Neuronal stem cell (in vitro differentiated cells): Measurements from ENCODE around the gene KLHL20.
"Not testable (repeated sequence)": the region's sequence is repeated elsewhere in the genome, so short reads cannot be mapped to it uniquely, and the experiment has no call there.

Experiments
- DNase-seq: peaks from one replicate; pipeline ENCODE4 v3.0.0-alpha.2; 2013; ENCODE audit warnings: low spot score
- H2AFZ ChIP-seq: one replicate; pipeline ENCODE4 v1.6.1; 2013; ENCODE audit warnings: mild to moderate bottlenecking, low read length, inconsistent platforms
- H2AK5ac ChIP-seq: 2 replicates; pipeline ENCODE4 v1.6.1; 2013; ENCODE audit warnings: low read depth, mild to moderate bottlenecking, inconsistent platforms, low read length, moderate library complexity, mixed read lengths
- H2BK120ac ChIP-seq: 2 replicates; pipeline ENCODE4 v1.6.1; 2013; ENCODE audit warnings: low read depth, mild to moderate bottlenecking, inconsistent platforms, low read length, moderate library complexity, mixed read lengths
- H2BK12ac ChIP-seq: one replicate; pipeline ENCODE4 v1.6.1; 2013; ENCODE audit warnings: low read length, inconsistent platforms
- H2BK15ac ChIP-seq: 2 replicates; pipeline ENCODE4 v1.6.1; 2013; ENCODE audit warnings: mild to moderate bottlenecking, low read length, inconsistent platforms, mixed read lengths
- H2BK5ac ChIP-seq: one replicate; pipeline ENCODE4 v1.6.1; 2013; ENCODE audit warnings: inconsistent platforms, mild to moderate bottlenecking, low read length, moderate library complexity
- H3K14ac ChIP-seq: one replicate; pipeline ENCODE4 v1.6.1; 2013; ENCODE audit warnings: low read length, inconsistent platforms
- H3K18ac ChIP-seq: 2 replicates; pipeline ENCODE4 v1.6.1; 2013; ENCODE audit warnings: low read length, inconsistent platforms
- H3K23ac ChIP-seq: 2 replicates; pipeline ENCODE4 v1.6.1; 2013; ENCODE audit warnings: low read depth, mild to moderate bottlenecking, mixed read lengths, low read length, inconsistent platforms; ENCODE audit not compliant: poor library complexity
- H3K27ac ChIP-seq: replicated peaks from 3 replicates; pipeline ENCODE4 v1.5.1; 2013; ENCODE audit warnings: low read length, inconsistent platforms
- H3K27me3 ChIP-seq, 3 experiments: 2 replicates each; pipeline ENCODE4 v1.6.1; 2013; ENCODE audit warnings: low read length in 3 of 3, mild to moderate bottlenecking in 2 of 3, inconsistent platforms in 1 of 3, low read depth in 1 of 3, mixed read lengths in 1 of 3, moderate library complexity in 1 of 3; ENCODE audit not compliant: control insufficient read depth in 3 of 3, insufficient read depth in 3 of 3
- H3K36me3 ChIP-seq, 2 donors: replicated peaks in 1 of 2; 2 replicates each; pipeline ENCODE4 v1.6.1; 2013; ENCODE audit warnings: low read length in 2 of 2; ENCODE audit not compliant: control insufficient read depth in 2 of 2, insufficient read depth in 2 of 2
- H3K4ac ChIP-seq: 2 replicates; pipeline ENCODE4 v1.6.1; 2013; ENCODE audit warnings: inconsistent platforms, mild to moderate bottlenecking, low read length, moderate library complexity
- H3K4me1 ChIP-seq, 2 donors: 1 replicate in 1 of 2; 2 replicates in 1 of 2; pipeline ENCODE4 v1.6.1; 2013; ENCODE audit warnings: low read length in 2 of 2, low read depth in 1 of 2; ENCODE audit not compliant: control insufficient read depth in 2 of 2, insufficient read depth in 1 of 2
- H3K4me2 ChIP-seq: one replicate; pipeline ENCODE4 v1.6.1; 2013; ENCODE audit warnings: mild to moderate bottlenecking, low read length, inconsistent platforms; ENCODE audit not compliant: insufficient read depth, poor library complexity, severe bottlenecking
- H3K4me3 ChIP-seq, 2 donors: 2 replicates each; pipeline ENCODE4 v1.5.1; 2013; ENCODE audit warnings: low read length in 2 of 2, mild to moderate bottlenecking in 2 of 2, inconsistent platforms in 1 of 2, moderate library complexity in 1 of 2
- H3K79me1 ChIP-seq: one replicate; pipeline ENCODE4 v1.6.1; 2013; ENCODE audit warnings: low read depth, mild to moderate bottlenecking, inconsistent platforms, low read length, moderate library complexity
- H3K9ac ChIP-seq: one replicate; pipeline ENCODE4 v1.6.1; 2013; ENCODE audit warnings: mild to moderate bottlenecking, low read depth, low read length, inconsistent platforms; ENCODE audit not compliant: poor library complexity
- H3K9me3 ChIP-seq, 2 donors: replicated peaks in 1 of 2; 2 replicates each; pipeline versions ENCODE3 to v1.6.1; 2013; ENCODE audit warnings: low read length in 2 of 2, mild to moderate bottlenecking in 2 of 2, inconsistent platforms in 1 of 2, low read depth in 1 of 2, mixed read lengths in 1 of 2, moderate library complexity in 1 of 2; ENCODE audit not compliant: control insufficient read depth in 2 of 2, insufficient read depth in 1 of 2
- H4K8ac ChIP-seq: one replicate; pipeline ENCODE4 v1.6.1; 2013; ENCODE audit warnings: low read depth, mild to moderate bottlenecking, inconsistent platforms, low read length, moderate library complexity
- H4K91ac ChIP-seq: one replicate; pipeline ENCODE4 v1.6.1; 2013; ENCODE audit warnings: low read length, low read depth, mild to moderate bottlenecking, inconsistent platforms; ENCODE audit not compliant: poor library complexity
- WGBS, 2 donors: extraction: QIAGEN DNeasy Blood & Tissue Kit; methylation state at CpG; one replicate each; pipeline ENCODE4 v1.1.7; 2013; ENCODE audit warnings: missing lambda C conversion rate in 2 of 2, mixed read lengths in 1 of 2; ENCODE audit not compliant: insufficient read length in 2 of 2, insufficient replicate concordance in 1 of 2; ENCODE audit errors: extremely low coverage in 2 of 2; 5-methylcytosine and 5-hydroxymethylcytosine counted together

KLHL20 gene

DNA sequence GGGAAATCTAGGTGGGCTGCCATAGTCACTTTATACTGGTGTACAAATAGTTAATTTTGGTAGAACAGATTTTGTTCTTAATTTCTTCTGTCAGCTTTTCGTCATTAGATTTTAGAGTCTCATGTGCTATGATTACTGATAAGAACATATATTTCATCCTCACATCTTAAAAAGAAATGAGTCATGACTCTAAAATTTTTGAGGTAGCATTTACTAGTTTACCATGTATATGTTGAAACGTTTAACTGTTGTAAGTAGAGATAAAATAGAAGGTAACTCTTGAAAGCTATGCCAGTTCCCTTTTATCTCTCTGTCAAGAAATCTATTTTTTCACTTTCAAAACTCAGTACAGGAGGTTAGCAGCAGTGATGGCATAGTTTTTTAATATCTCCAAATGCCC, 53.4 kb downstream of the KLHL20 start:
- H2AK5ac ChIP-seq, result no peak overlapping the region
- no peak overlapping the region for H2AFZ ChIP-seq
- peaks cover under 1 to 1% of the 10 kb centered on the region in 2 donors for H3K9me3 ChIP-seq
- H3K4ac ChIP-seq, result no peak overlapping the region
- H3K4me3 ChIP-seq, result no peak overlapping the region
- H4K91ac ChIP-seq, result no peak overlapping the region
- H3K79me1 ChIP-seq, result no peaks in the 10 kb centered on the region
- H2BK12ac ChIP-seq, result no peak overlapping the region
- no CpG with 5 or more reads among the region's 2 CpGs for WGBS, 2 donors
- no peak overlapping the region for H3K4me2 ChIP-seq
- no peaks in the 10 kb centered on the region for H3K4me1 ChIP-seq
- H2BK120ac ChIP-seq, result no peak overlapping the region
- H3K27ac ChIP-seq, result no peak overlapping the region
- no peak overlapping the region for H2BK15ac ChIP-seq
- no peak overlapping the region for H4K8ac ChIP-seq
- no peak overlapping the region for H3K18ac ChIP-seq
- H2BK5ac ChIP-seq, result no peak overlapping the region
- no peak overlapping the region for H3K14ac ChIP-seq
- no peak overlapping the region for H3K23ac ChIP-seq
- no peaks in the 10 kb centered on the region for H3K27me3 ChIP-seq
- H3K9ac ChIP-seq, result no peak overlapping the region
- DNase-seq, result no peak
- H3K36me3 ChIP-seq, result peaks cover 2 to 31% of the 10 kb centered on the region in 2 donors

DNA sequence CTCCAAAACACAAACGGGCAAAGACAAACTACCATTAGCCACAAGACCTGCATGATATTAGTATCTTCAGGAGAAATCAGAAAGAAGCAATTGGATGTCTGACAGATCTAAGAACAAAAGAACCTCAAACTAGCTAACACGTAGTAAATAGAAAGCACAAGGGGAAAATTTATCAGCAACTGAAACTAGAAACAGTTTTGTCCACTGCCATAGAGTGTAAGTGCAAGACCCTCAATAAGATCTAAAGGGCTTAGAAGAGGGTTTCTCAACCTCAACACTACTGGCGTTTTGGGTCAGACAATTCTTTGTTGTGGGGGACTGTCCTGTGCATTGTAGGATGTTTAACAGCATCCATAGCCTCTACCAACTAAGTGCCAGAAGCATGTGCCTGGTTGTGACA, 54.0 kb downstream of the KLHL20 start:
- Histone ChIP-seq H3K9ac (no peak overlapping the region), H3K79me1 (no peaks in the 10 kb centered on the region), H3K4ac (no peak overlapping the region), H2AFZ (no peak overlapping the region), H3K23ac (no peak overlapping the region), H2BK5ac (no peak overlapping the region), H2BK120ac (no peak overlapping the region), H3K18ac (no peak overlapping the region), H2AK5ac (no peak overlapping the region), H3K36me3 (peaks cover 2 to 31% of the 10 kb centered on the region in 2 donors), H4K8ac (no peak overlapping the region), H3K4me2 (no peak overlapping the region), H4K91ac (no peak overlapping the region), H3K27ac (no peak overlapping the region), H2BK12ac (no peak overlapping the region), H3K4me3 (no peak overlapping the region), H3K14ac (no peak overlapping the region), H3K27me3 (no peaks in the 10 kb centered on the region), H3K9me3 (peaks cover 0 to 1% of the 10 kb centered on the region in 2 donors), H2BK15ac (no peak overlapping the region), H3K4me1 (no peaks in the 10 kb centered on the region)
- no CpG with 5 or more reads among the region's 3 CpGs for WGBS, 2 donors
- DNase-seq, result no peak

DNA sequence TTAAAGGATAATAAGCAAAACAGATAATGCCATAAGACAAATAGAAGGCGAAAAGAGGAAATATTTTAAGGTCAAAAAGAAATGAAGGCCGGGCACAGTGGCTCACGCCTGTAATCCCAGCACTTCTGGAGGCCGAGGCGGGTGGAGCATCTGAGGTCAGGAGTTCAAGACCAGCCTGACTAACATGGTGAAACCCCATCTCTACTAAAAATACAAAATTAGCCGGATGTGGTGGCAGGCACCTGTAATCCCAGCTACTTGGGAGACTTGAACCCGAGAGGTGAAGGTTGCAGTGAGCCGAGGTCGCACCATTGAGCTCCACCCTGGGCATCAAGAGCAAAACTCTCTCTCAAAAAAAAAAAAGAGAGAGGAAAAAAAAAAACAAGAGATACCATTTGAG, 55.5 kb downstream of the KLHL20 start:
- not testable (repeated sequence) for H3K9me3 ChIP-seq, H2AK5ac ChIP-seq, H3K79me1 ChIP-seq, H3K4me3 ChIP-seq, H2BK5ac ChIP-seq, H4K8ac ChIP-seq, H2BK15ac ChIP-seq, H2BK12ac ChIP-seq, H3K27me3 ChIP-seq, H3K14ac ChIP-seq, DNase-seq, H4K91ac ChIP-seq, H3K18ac ChIP-seq, H3K4me1 ChIP-seq, H3K4me2 ChIP-seq, H3K23ac ChIP-seq, H3K9ac ChIP-seq, H2BK120ac ChIP-seq, H3K4ac ChIP-seq, H2AFZ ChIP-seq, H3K27ac ChIP-seq
- peaks cover 2 to 44% of the 10 kb centered on the region in 2 donors for H3K36me3 ChIP-seq
- WGBS, 2 donors, result no CpG with 5 or more reads among the region's 9 CpGs

DNA sequence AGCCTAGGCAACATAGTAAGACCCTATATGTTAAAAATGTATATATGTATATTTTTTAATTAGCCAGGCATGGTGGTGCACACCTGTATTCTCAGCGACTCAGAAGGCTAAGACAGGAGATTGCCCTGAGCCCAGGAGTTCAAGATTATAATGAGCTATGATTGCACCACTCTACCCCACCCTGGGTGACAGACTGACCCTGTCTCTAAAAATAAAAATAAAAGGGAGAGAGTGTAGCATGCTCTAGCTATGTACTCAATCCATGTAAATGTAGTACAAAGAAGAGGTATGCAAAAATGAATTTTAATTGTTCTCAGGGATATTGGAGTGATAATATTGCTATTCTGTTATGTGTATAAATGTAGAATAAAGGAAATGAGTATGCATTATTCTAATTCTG, 56.8 kb downstream of the KLHL20 start:
- Histone ChIP-seq H3K4me1 (no peaks in the 10 kb centered on the region), H3K9ac (no peak overlapping the region), H2AFZ (no peak overlapping the region), H2BK120ac (no peak overlapping the region), H3K4ac (no peak overlapping the region), H3K4me3 (no peak overlapping the region), H3K9me3 (no peaks in the 10 kb centered on the region), H2BK5ac (no peak overlapping the region), H4K8ac (no peak overlapping the region), H3K27me3 (no peaks in the 10 kb centered on the region), H4K91ac (no peak overlapping the region), H2AK5ac (no peak overlapping the region), H3K14ac (no peak overlapping the region), H3K23ac (no peak overlapping the region), H3K27ac (no peak overlapping the region), H2BK15ac (no peak overlapping the region), H3K18ac (no peak overlapping the region), H2BK12ac (no peak overlapping the region), H3K4me2 (no peak overlapping the region), H3K79me1 (no peaks in the 10 kb centered on the region), H3K36me3 (peaks cover 3 to 48% of the 10 kb centered on the region in 2 donors)
- no peak for DNase-seq
- no CpG with 5 or more reads among the region's 1 CpG for WGBS, 2 donors
